PC-9 (cell line): ENCODE data around the gene KCNE1. TPM values are rescaled to one million over a fixed set of nuclear protein-coding genes. Genes with fewer than 3 reads are reported as not detected.

Source experiments
- BruUV-seq: library from RNA; stranded (reverse); fragments of 400-500 nt; replicated peaks from 2 replicates; lab custom pipeline; 2021; lab: Mats Ljungman, UMichigan
- CTCF ChIA-PET: fragments of 300-600 bp; sonication (Branson Sonifier 250); formaldehyde crosslinking; loops from one replicate; lab custom pipeline; 2022; ENCODE audit warnings: antibody characterized with exemption; lab: Charles Lee
- POLR2A ChIA-PET: fragments of 300-600 bp; sonication (Branson Sonifier 250); formaldehyde crosslinking; loops from one replicate; lab custom pipeline; 2022; ENCODE audit warnings: antibody characterized with exemption; ENCODE audit not compliant: unreplicated experiment; lab: Charles Lee
- DNase-seq, 2 experiments: peaks; one replicate each; pipeline versions ENCODE4 v3.0.0 to v3.0.0-alpha.2; 2015 to 2022; ENCODE audit warnings: mixed read lengths in 1 of 2
- H2AFZ ChIP-seq: fragments of 200-600 bp; sonication (generic); 2 replicates; pipeline ENCODE4 v1.8.1; 2017; ENCODE audit warnings: antibody characterized with exemption
- H3F3A ChIP-seq: fragments of 200-600 bp; sonication (generic); 2 replicates; pipeline ENCODE4 v1.8.1; 2017; ENCODE audit warnings: antibody characterized with exemption, mild to moderate bottlenecking, low read depth; ENCODE audit not compliant: insufficient read depth
- H3K27ac ChIP-seq: fragments of 200-600 bp; sonication (generic); 2 replicates; pipeline ENCODE4 v1.6.1; 2016; ENCODE audit warnings: mixed run types
- H3K27me3 ChIP-seq: fragments of 200-600 bp; sonication (generic); 2 replicates; pipeline ENCODE4 v1.6.1; 2016; ENCODE audit warnings: low read depth, mixed run types; ENCODE audit not compliant: insufficient read depth
- H3K36me3 ChIP-seq: fragments of 200-600 bp; sonication (generic); 2 replicates; pipeline ENCODE4 v1.6.1; 2016; ENCODE audit warnings: low read depth, mixed run types
- H3K4me1 ChIP-seq: fragments of 200-600 bp; sonication (generic); replicated peaks from 2 replicates; pipeline ENCODE4 v1.6.1; 2016; ENCODE audit warnings: mixed run types; ENCODE audit not compliant: insufficient read depth
- H3K4me2 ChIP-seq: fragments of 200-600 bp; sonication (generic); 2 replicates; pipeline ENCODE4 v1.6.1; 2017; ENCODE audit warnings: mixed run types
- H3K4me3 ChIP-seq: fragments of 200-600 bp; sonication (generic); 2 replicates; pipeline ENCODE4 v1.6.1; 2016; ENCODE audit warnings: mixed run types
- H3K79me2 ChIP-seq: fragments of 200-600 bp; sonication (generic); 2 replicates; pipeline ENCODE4 v1.6.1; 2017; ENCODE audit warnings: low read depth, mixed run types
- H3K9me2 ChIP-seq: fragments of 200-600 bp; sonication (generic); 2 replicates; pipeline ENCODE4 v1.8.1; 2017; ENCODE audit warnings: mild to moderate bottlenecking; ENCODE audit not compliant: insufficient read depth
- H3K9me3 ChIP-seq: fragments of 200-600 bp; sonication (generic); 2 replicates; pipeline ENCODE4 v1.8.1; 2016; ENCODE audit warnings: low read depth; ENCODE audit not compliant: insufficient read depth
- H4K20me1 ChIP-seq: fragments of 200-600 bp; sonication (generic); 2 replicates; pipeline ENCODE4 v1.8.1; 2017; ENCODE audit not compliant: insufficient read depth
- EZH2 ChIP-seq: fragments of 200-600 bp; sonication (generic); IDR thresholded peaks from 2 replicates; pipeline ENCODE4 v1.8.0; 2017; ENCODE audit warnings: antibody characterized with exemption, low read depth
- intact Hi-C: fragments of 100-400 bp; cut with micrococcal nuclease; formaldehyde crosslinking; loops from one replicate; pipeline ENCODE4 v1.10.0; 2022; ENCODE audit not compliant: unreplicated experiment
- total RNA-seq: library from RNA; stranded (reverse); gene quantifications from 2 replicates; pipeline ENCODE4 v1.2.3, GENCODE V29; 2021
- TF ChIP-seq, protein P1 (sequence below): fragments of 200-600 bp; sonication (generic); conservative IDR thresholded peaks from 2 replicates; pipeline ENCODE4 v1.6.1; 2017; ENCODE audit warnings: mixed run types, antibody characterized with exemption, mild to moderate bottlenecking, moderate library complexity

KCNE1 gene
- total RNA-seq, 1 experiment from 2014 or later = 0.31 TPM

DNA sequence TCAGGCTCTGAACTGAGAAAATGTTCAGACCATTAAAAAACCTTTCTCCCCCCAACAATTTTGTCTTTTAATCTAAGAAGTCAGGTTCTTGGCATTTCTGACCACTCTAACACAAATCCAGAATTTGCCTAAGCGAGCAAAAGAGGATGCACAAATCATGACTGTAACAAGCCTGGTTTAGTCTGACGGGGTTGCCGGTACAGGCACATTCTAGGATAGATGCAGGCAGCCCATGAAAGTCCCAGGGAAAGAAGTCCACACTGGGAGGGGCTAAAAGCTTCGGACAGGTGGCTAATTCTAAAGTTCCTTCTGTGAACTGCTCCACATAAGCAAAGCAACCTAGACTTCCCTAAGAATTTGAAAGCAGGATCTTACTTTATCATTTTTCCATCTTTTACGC, 48.0 kb upstream of the KCNE1 start:
- H4K20me1 ChIP-seq = no peaks in the 10 kb centered on the region
- no peak overlapping the region for H2AFZ ChIP-seq
- intact Hi-C loops = no loop called here
- no peaks in the 10 kb centered on the region for H3K9me3 ChIP-seq
- no peaks in the 10 kb centered on the region for H3K9me2 ChIP-seq
- H3K4me1 ChIP-seq = no peaks in the 10 kb centered on the region
- no peaks in the 10 kb centered on the region for H3K27me3 ChIP-seq
- no peak overlapping the region for H3K4me3 ChIP-seq
- no peak for DNase-seq
- H3K79me2 ChIP-seq = no peaks in the 10 kb centered on the region
- TF ChIP-seq EZH2 = no peak
- TF ChIP-seq, protein P1, sequence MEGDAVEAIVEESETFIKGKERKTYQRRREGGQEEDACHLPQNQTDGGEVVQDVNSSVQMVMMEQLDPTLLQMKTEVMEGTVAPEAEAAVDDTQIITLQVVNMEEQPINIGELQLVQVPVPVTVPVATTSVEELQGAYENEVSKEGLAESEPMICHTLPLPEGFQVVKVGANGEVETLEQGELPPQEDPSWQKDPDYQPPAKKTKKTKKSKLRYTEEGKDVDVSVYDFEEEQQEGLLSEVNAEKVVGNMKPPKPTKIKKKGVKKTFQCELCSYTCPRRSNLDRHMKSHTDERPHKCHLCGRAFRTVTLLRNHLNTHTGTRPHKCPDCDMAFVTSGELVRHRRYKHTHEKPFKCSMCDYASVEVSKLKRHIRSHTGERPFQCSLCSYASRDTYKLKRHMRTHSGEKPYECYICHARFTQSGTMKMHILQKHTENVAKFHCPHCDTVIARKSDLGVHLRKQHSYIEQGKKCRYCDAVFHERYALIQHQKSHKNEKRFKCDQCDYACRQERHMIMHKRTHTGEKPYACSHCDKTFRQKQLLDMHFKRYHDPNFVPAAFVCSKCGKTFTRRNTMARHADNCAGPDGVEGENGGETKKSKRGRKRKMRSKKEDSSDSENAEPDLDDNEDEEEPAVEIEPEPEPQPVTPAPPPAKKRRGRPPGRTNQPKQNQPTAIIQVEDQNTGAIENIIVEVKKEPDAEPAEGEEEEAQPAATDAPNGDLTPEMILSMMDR = no peak
- ChIA-PET POLR2A (no interaction called here), CTCF (no interaction called here)
- H3K27ac ChIP-seq = no peak overlapping the region
- BruUV-seq = no TSS peak
- no peak overlapping the region for H3K4me2 ChIP-seq
- no peaks in the 10 kb centered on the region for H3F3A ChIP-seq
- no peaks in the 10 kb centered on the region for H3K36me3 ChIP-seq

DNA sequence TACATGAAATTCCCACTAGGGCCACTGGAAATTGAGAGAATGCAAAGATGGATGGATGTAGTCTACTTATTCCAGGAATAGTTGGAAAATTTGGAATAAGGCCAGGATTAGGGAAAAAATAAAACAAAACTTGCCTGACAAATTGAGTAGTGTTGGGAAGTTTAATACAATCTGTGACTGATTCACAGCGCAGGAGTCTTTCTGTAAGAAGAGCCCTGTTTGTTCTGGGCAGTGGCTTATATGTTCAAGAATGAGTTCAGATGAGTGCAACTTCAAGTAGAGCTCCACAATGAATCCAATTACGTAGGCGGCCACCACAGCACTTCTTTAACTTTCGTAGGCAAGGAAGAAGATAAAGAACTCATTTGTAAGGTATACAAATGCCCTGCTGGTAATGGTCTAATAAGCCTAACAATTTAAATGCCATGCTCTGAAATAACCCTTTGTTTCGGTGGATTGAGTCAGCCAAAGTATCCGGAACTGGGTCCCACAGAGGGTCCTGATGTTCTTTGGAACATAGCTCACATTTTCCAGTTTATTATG, 47.1 kb upstream of the KCNE1 start:
- Histone ChIP-seq H3K79me2 (no peaks in the 10 kb centered on the region), H2AFZ (no peak overlapping the region), H3K9me3 (no peaks in the 10 kb centered on the region), H3K4me3 (no peak overlapping the region), H3F3A (no peaks in the 10 kb centered on the region), H4K20me1 (no peaks in the 10 kb centered on the region), H3K9me2 (no peaks in the 10 kb centered on the region), H3K27ac (no peak overlapping the region), H3K4me2 (no peak overlapping the region), H3K36me3 (no peaks in the 10 kb centered on the region), H3K27me3 (no peaks in the 10 kb centered on the region), H3K4me1 (no peaks in the 10 kb centered on the region)
- TF ChIP-seq, protein P1 = no peak
- no peak for TF ChIP-seq EZH2
- CTCF ChIA-PET = no interaction called here
- POLR2A ChIA-PET = no interaction called here
- no peak for DNase-seq
- no TSS peak for BruUV-seq
- intact Hi-C loops = no loop called here

DNA sequence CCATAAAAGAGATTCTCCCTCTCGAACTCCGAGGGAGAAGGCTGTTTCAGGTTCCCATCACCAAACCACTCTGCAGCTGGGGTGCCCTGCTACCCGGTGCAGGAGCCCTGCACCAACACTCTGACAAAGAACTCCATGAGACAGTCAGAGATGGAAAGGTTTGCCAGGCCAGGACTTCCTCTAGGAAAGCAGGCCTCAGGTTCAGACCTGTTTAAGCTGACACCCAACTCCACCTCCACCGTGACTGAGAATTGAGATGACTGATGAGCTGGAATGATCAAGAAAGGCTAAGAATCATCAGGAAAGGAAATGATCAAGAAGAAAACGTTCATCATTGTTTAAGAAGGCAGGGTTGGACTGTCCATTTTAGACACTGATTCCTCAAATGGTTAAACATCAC, 46.2 kb upstream of the KCNE1 start:
- no peak for TF ChIP-seq EZH2
- TF ChIP-seq, protein P1 = no peak
- H3F3A ChIP-seq = no peaks in the 10 kb centered on the region
- H2AFZ ChIP-seq = no peak overlapping the region
- POLR2A ChIA-PET = no interaction called here
- H3K4me1 ChIP-seq = no peaks in the 10 kb centered on the region
- intact Hi-C loops = no loop called here
- CTCF ChIA-PET = no interaction called here
- H3K27me3 ChIP-seq = no peaks in the 10 kb centered on the region
- no TSS peak for BruUV-seq
- H3K79me2 ChIP-seq = no peaks in the 10 kb centered on the region
- H3K9me3 ChIP-seq = no peaks in the 10 kb centered on the region
- no peaks in the 10 kb centered on the region for H3K9me2 ChIP-seq
- H3K27ac ChIP-seq = no peak overlapping the region
- H3K4me3 ChIP-seq = no peak overlapping the region
- no peaks in the 10 kb centered on the region for H4K20me1 ChIP-seq
- no peak for DNase-seq
- H3K4me2 ChIP-seq = no peak overlapping the region
- H3K36me3 ChIP-seq = no peaks in the 10 kb centered on the region
